ENCODE results near the gene HNRNPAB. TPM values are rescaled to one million over a fixed set of nuclear protein-coding genes. Genes with fewer than 3 reads are reported as not detected.
A peak's percentile ranks its signal among the peaks of the same experiment; 100 is the strongest.

Gene HNRNPAB
- total RNA-seq, 1 experiment from 2014 or later = 364 TPM

- H3K4me1 Mint-ChIP-seq (ENCODE audit: insufficient read depth, unreplicated experiment) = peaks cover 21% of the 10 kb centered on the region
- POLR2A ChIA-PET = interaction anchor here (0.8 to 1.8 kb wide), 4 partner anchors 8 to 17 kb away, joined by 3 to 8 read pairs (median 4); partner anchors contain the start of genes HNRNPAB and PHYKPL
- TF ChIP-seq CTCF (IDR thresholded peaks at IDR 0.05; ENCODE audit: unreplicated experiment) = no peak
- H3K27me3 Mint-ChIP-seq (ENCODE audit: insufficient read depth, unreplicated experiment) = no peaks in the 10 kb centered on the region
- no TSS peak for BruUV-seq (replicated peaks)
- no peak for DNase-seq (ENCODE audit: unreplicated experiment)
- CTCF ChIA-PET = no interaction called here
- peaks cover 38% of the 10 kb centered on the region for H3K36me3 Mint-ChIP-seq (ENCODE audit: insufficient read depth, unreplicated experiment)
- peak overlapping the region; percentile 8 for H3K27ac Mint-ChIP-seq (ENCODE audit: low read depth, unreplicated experiment)
- no peaks in the 10 kb centered on the region for H3K9me3 Mint-ChIP-seq (ENCODE audit: unreplicated experiment)
- intact Hi-C loops (cut with micrococcal nuclease) = no loop called here
- no peak overlapping the region for H3K4me3 Mint-ChIP-seq (ENCODE audit: unreplicated experiment)
Observed at GRCh38 chr5:178221853-178222252, 17.5 kb downstream of the HNRNPAB start.

GRCh38 chr5:178222292-178222691 is 18.0 kb downstream of the HNRNPAB start:
- no peak overlapping the region for H3K4me3 Mint-ChIP-seq (ENCODE audit: unreplicated experiment)
- intact Hi-C loops (cut with micrococcal nuclease) = no loop called here
- DNase-seq (ENCODE audit: unreplicated experiment) = no peak
- no TSS peak for BruUV-seq (replicated peaks)
- H3K9me3 Mint-ChIP-seq (ENCODE audit: unreplicated experiment) = peaks cover 3% of the 10 kb centered on the region
- peak overlapping the region; percentile 8 for H3K27ac Mint-ChIP-seq (ENCODE audit: low read depth, unreplicated experiment)
- no peaks in the 10 kb centered on the region for H3K27me3 Mint-ChIP-seq (ENCODE audit: insufficient read depth, unreplicated experiment)
- peaks cover 24% of the 10 kb centered on the region for H3K4me1 Mint-ChIP-seq (ENCODE audit: insufficient read depth, unreplicated experiment)
- CTCF ChIA-PET = no interaction called here
- POLR2A ChIA-PET = interaction anchor here (0.8 to 1.8 kb wide), 3 partner anchors 10 to 18 kb away, joined by 3 to 8 read pairs (median 4); partner anchors contain the start of genes HNRNPAB and PHYKPL
- H3K36me3 Mint-ChIP-seq (ENCODE audit: insufficient read depth, unreplicated experiment) = peaks cover 38% of the 10 kb centered on the region
- TF ChIP-seq CTCF (IDR thresholded peaks at IDR 0.05; ENCODE audit: unreplicated experiment) = no peak

DNA sequence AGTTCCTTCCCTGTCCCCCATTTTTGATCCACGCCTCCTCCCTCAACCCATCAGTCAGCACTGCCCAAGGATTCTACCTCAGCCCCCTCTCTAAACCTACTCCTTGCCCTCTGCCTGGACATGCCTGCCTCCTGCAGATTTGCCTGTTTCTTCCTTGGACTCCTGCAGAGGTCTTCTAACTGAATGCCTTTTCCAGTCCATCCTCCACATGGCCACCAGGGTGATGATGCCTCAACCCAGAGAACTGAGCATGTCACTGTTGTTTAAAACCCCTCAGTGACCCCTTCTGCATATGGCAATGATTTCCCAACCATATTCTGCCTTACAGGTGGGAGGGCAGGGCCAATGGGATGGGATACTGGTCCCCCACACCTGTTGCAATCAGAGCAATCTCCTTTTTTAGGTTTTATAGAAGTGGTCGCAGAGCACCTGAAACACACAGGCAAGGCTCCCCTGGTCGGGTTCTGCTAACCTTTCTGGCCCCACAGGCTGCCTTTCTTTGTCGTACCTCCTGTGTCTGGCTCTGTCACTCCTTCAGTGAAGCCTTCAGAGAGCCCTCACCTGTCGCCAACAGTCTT is 19.0 kb downstream of the HNRNPAB start:
- H3K27me3 Mint-ChIP-seq (ENCODE audit: insufficient read depth, unreplicated experiment) = no peaks in the 10 kb centered on the region
- no TSS peak for BruUV-seq (replicated peaks)
- peaks cover 11% of the 10 kb centered on the region for H3K9me3 Mint-ChIP-seq (ENCODE audit: unreplicated experiment)
- peak overlapping the region; percentile 21 for H3K27ac Mint-ChIP-seq (ENCODE audit: low read depth, unreplicated experiment)
- TF ChIP-seq CTCF (IDR thresholded peaks at IDR 0.05; ENCODE audit: unreplicated experiment) = no peak
- intact Hi-C loops (cut with micrococcal nuclease) = no loop called here
- peaks cover 42% of the 10 kb centered on the region for H3K36me3 Mint-ChIP-seq (ENCODE audit: insufficient read depth, unreplicated experiment)
- CTCF ChIA-PET = no interaction called here
- peaks cover 34% of the 10 kb centered on the region for H3K4me1 Mint-ChIP-seq (ENCODE audit: insufficient read depth, unreplicated experiment)
- POLR2A ChIA-PET = interaction anchor here (0.6 kb wide), 1 partner anchor 71 kb away, joined by 4 read pairs; no protein-coding TSS in a partner anchor
- DNase-seq (ENCODE audit: unreplicated experiment) = no peak
- no peak overlapping the region for H3K4me3 Mint-ChIP-seq (ENCODE audit: unreplicated experiment)

DNA sequence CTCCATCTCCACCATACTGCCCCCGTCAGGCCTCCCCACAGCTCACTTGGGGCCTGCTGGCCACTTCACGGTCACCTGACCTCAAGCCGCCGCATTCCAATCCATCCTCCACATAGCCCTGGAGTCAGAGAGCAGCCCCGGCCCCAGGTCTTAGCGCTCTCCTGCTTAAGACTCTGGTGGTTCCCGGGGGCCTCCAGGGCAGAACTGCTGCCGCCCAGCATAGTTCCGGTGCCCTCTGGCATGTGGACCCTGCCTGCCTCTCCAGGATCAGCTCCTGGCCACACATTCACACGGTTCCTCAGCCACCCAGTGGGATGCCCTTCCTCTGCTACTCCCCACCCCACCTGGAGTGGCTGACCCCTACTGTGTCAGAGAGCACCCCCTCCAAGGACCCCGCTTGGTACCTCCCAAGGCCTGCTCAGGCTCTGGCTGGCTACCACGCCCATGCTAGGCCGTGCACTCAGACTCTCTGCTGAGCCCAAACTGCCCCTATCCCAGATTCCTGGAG is 19.5 kb downstream of the HNRNPAB start:
- BruUV-seq (replicated peaks) = no TSS peak
- intact Hi-C loops (cut with micrococcal nuclease) = no loop called here
- ChIA-PET POLR2A (interaction anchor here (0.6 to 1.4 kb wide), 3 partner anchors 13 to 72 kb away, joined by 3 to 4 read pairs (median 4); no protein-coding TSS in a partner anchor), CTCF (no interaction called here)
- no peak for TF ChIP-seq CTCF (IDR thresholded peaks at IDR 0.05; ENCODE audit: unreplicated experiment)
- Mint-ChIP-seq H3K27me3 (ENCODE audit: insufficient read depth, unreplicated experiment) (no peaks in the 10 kb centered on the region), H3K4me3 (ENCODE audit: unreplicated experiment) (no peak overlapping the region), H3K27ac (ENCODE audit: low read depth, unreplicated experiment) (no peak overlapping the region), H3K36me3 (ENCODE audit: insufficient read depth, unreplicated experiment) (peaks cover 43% of the 10 kb centered on the region), H3K4me1 (ENCODE audit: insufficient read depth, unreplicated experiment) (peaks cover 39% of the 10 kb centered on the region), H3K9me3 (ENCODE audit: unreplicated experiment) (peaks cover 11% of the 10 kb centered on the region)
- DNase-seq (ENCODE audit: unreplicated experiment) = no peak
